Right lobe of liver (tissue), 4 donors: ENCODE data around the gene AGO1.

Source experiments
- POLR2A ChIP-seq: fragments of 450-650 bp; IDR thresholded peaks from one replicate; pipeline ENCODE4 v1.6.1; 2017; ENCODE audit warnings: antibody characterized with exemption, mild to moderate bottlenecking
- TF ChIP-seq, protein P1 (sequence below), 4 donors: fragments of 200-600 bp in 3 of 4; fragments of 450-650 bp in 1 of 4; IDR thresholded peaks; one replicate each; pipeline versions ENCODE4 v1.5.1 to v1.8.0; 2016 to 2022; ENCODE audit warnings: antibody characterized with exemption in 4 of 4, mild to moderate bottlenecking in 2 of 4
- donor health status: DM: no; HTN: no; CAD: no.
- donor health status: DM: no; HTN: no; CAD: no.
- donor health status: DM: no; HTN: yes; CAD: no.

DNA sequence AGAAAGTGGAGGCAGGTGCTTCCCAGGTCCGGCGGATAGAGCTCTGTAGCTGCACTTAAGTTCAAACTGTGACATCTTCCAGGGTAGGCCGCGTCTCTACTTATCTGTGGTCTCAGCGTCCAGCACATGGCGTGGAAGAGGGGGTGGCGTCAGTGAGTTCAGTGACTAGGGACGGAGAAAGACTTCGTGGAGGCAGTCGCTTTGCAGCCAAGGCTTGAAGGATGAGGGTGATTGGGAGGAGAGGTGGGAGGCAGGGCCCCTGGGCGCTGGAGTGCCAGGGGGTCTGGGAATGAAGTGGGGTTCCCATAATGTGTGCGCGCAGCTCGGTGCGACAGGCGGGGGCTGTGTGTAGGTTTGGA is 444 bp upstream of the AGO1 start:
- TF ChIP-seq, protein P1, sequence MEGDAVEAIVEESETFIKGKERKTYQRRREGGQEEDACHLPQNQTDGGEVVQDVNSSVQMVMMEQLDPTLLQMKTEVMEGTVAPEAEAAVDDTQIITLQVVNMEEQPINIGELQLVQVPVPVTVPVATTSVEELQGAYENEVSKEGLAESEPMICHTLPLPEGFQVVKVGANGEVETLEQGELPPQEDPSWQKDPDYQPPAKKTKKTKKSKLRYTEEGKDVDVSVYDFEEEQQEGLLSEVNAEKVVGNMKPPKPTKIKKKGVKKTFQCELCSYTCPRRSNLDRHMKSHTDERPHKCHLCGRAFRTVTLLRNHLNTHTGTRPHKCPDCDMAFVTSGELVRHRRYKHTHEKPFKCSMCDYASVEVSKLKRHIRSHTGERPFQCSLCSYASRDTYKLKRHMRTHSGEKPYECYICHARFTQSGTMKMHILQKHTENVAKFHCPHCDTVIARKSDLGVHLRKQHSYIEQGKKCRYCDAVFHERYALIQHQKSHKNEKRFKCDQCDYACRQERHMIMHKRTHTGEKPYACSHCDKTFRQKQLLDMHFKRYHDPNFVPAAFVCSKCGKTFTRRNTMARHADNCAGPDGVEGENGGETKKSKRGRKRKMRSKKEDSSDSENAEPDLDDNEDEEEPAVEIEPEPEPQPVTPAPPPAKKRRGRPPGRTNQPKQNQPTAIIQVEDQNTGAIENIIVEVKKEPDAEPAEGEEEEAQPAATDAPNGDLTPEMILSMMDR (IDR thresholded peaks at IDR 0.05): no peak
- TF ChIP-seq POLR2A: no peak
